Suprapubic skin (tissue), 4 donors: ENCODE measurements around the gene PPARGC1A.

ENCODE experiments used
- POLR2A ChIP-seq, 2 donors: fragments of 450-650 bp; IDR thresholded peaks; one replicate each; pipeline ENCODE4 v1.6.1; 2017; ENCODE audit warnings: antibody characterized with exemption in 2 of 2, mild to moderate bottlenecking in 2 of 2, moderate library complexity in 2 of 2
- POLR2AphosphoS5 ChIP-seq, 3 donors: sonication (generic); formaldehyde crosslinking; IDR thresholded peaks; one replicate each; pipeline ENCODE4 v1.6.1; 2017; ENCODE audit warnings: antibody characterized with exemption in 3 of 3
- TF ChIP-seq, protein P1 (sequence below), 2 donors: fragments of 200-600 bp in 1 of 2; fragments of 450-650 bp in 1 of 2; sonication (generic) in 1 of 2; IDR thresholded peaks; one replicate each; pipeline ENCODE4 v1.5.1; 2016 to 2019; ENCODE audit warnings: antibody characterized with exemption in 2 of 2, mild to moderate bottlenecking in 1 of 2, moderate library complexity in 1 of 2

DNA sequence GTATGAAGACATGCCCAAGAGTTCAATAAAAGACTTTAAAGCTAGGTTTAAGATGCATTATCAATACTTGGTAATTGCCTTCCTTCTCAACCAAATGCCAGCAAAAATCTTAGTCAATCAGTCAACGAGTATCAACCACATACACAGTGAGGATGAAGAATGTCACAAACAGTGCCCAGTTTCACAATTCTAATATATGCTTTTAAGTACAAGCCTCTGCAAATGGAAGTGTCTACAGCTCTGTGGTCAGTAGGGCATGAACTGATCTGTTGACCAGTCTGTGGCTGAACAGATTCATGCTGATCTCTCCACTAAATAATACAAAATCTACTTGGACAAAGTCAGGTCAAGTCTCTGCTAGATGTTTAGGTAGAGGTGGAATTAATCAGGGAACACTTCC, 27.9 kb downstream of the PPARGC1A start:
- TF ChIP-seq, protein P1, sequence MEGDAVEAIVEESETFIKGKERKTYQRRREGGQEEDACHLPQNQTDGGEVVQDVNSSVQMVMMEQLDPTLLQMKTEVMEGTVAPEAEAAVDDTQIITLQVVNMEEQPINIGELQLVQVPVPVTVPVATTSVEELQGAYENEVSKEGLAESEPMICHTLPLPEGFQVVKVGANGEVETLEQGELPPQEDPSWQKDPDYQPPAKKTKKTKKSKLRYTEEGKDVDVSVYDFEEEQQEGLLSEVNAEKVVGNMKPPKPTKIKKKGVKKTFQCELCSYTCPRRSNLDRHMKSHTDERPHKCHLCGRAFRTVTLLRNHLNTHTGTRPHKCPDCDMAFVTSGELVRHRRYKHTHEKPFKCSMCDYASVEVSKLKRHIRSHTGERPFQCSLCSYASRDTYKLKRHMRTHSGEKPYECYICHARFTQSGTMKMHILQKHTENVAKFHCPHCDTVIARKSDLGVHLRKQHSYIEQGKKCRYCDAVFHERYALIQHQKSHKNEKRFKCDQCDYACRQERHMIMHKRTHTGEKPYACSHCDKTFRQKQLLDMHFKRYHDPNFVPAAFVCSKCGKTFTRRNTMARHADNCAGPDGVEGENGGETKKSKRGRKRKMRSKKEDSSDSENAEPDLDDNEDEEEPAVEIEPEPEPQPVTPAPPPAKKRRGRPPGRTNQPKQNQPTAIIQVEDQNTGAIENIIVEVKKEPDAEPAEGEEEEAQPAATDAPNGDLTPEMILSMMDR (IDR thresholded peaks at IDR 0.05), result no peak
- TF ChIP-seq POLR2A (IDR thresholded peaks at IDR 0.05) (no peak), POLR2AphosphoS5 (IDR thresholded peaks at IDR 0.05) (no peak)
